ENCODE results near the gene CAMK1D.
"Not testable (repeated sequence)": the region's sequence is repeated elsewhere in the genome, so short reads cannot be mapped to it uniquely, and the experiment has no call there.

CAMK1D gene

GRCh38 chr10:12518024-12518423 is 168.7 kb downstream of the CAMK1D start:
- no peak for DNase-seq (ENCODE audit: low spot score)

- no peak for DNase-seq (ENCODE audit: low spot score)
Measured at GRCh38 chr10:12521423-12521822, 172.1 kb downstream of the CAMK1D start.

GRCh38 chr10:12526311-12526710 is 177.0 kb downstream of the CAMK1D start:
- DNase-seq (ENCODE audit: low spot score): no peak

GRCh38 chr10:12529976-12530375 is 180.6 kb downstream of the CAMK1D start:
- DNase-seq (ENCODE audit: low spot score): no peak

- DNase-seq (ENCODE audit: low spot score): no peak
Measured at GRCh38 chr10:12531305-12532220, 182.2 kb downstream of the CAMK1D start.

GRCh38 chr10:12533151-12533550 is 183.8 kb downstream of the CAMK1D start:
- no peak for DNase-seq (ENCODE audit: low spot score)

- DNase-seq (ENCODE audit: low spot score): no peak
Measured at GRCh38 chr10:12533723-12534122, 184.4 kb downstream of the CAMK1D start.

- DNase-seq (ENCODE audit: low spot score): no peak
Measured at GRCh38 chr10:12534824-12535223, 185.5 kb downstream of the CAMK1D start.

GRCh38 chr10:12535656-12536055 is 186.3 kb downstream of the CAMK1D start:
- no peak for DNase-seq (ENCODE audit: low spot score)

GRCh38 chr10:12538491-12538995 is 189.2 kb downstream of the CAMK1D start:
- no peak for DNase-seq (ENCODE audit: low spot score)

GRCh38 chr10:12539350-12540164 is 190.2 kb downstream of the CAMK1D start:
- peak; percentile 5 for DNase-seq (ENCODE audit: low spot score)

- peak; percentile 17 for DNase-seq (ENCODE audit: low spot score)
Measured at GRCh38 chr10:12540341-12540781, 191.0 kb downstream of the CAMK1D start.

- DNase-seq (ENCODE audit: low spot score): peak; percentile 13
Measured at GRCh38 chr10:12541446-12542067, 192.2 kb downstream of the CAMK1D start.

- no peak for DNase-seq (ENCODE audit: low spot score)
Measured at GRCh38 chr10:12542133-12542670, 192.9 kb downstream of the CAMK1D start.

- no peak for DNase-seq (ENCODE audit: low spot score)
Measured at GRCh38 chr10:12543589-12543988, 194.2 kb downstream of the CAMK1D start.

- not testable (repeated sequence) for DNase-seq (ENCODE audit: low spot score)
Measured at GRCh38 chr10:12546160-12546802, 196.9 kb downstream of the CAMK1D start.

- DNase-seq (ENCODE audit: low spot score): no peak
Measured at GRCh38 chr10:12547301-12547771, 198.0 kb downstream of the CAMK1D start.

GRCh38 chr10:12549297-12549696 is 199.9 kb downstream of the CAMK1D start:
- no peak for DNase-seq (ENCODE audit: low spot score)

GRCh38 chr10:12550994-12551393 is 201.6 kb downstream of the CAMK1D start:
- no peak for DNase-seq (ENCODE audit: low spot score)

- no peak for DNase-seq (ENCODE audit: low spot score)
Measured at GRCh38 chr10:12556039-12556438, 206.7 kb downstream of the CAMK1D start.

- DNase-seq (ENCODE audit: low spot score): no peak
Measured at GRCh38 chr10:12559578-12560178, 210.3 kb downstream of the CAMK1D start.
